ENCODE measurements around the gene TMEM50A. TPM values are rescaled to one million over a fixed set of nuclear protein-coding genes. Genes with fewer than 3 reads are reported as not detected.
"Not testable (repeated sequence)": the region's sequence is repeated elsewhere in the genome, so short reads cannot be mapped to it uniquely, and the experiment has no call there.

The TMEM50A gene
- total RNA-seq, 1 donor from 2014 or later: 108 TPM

DNA sequence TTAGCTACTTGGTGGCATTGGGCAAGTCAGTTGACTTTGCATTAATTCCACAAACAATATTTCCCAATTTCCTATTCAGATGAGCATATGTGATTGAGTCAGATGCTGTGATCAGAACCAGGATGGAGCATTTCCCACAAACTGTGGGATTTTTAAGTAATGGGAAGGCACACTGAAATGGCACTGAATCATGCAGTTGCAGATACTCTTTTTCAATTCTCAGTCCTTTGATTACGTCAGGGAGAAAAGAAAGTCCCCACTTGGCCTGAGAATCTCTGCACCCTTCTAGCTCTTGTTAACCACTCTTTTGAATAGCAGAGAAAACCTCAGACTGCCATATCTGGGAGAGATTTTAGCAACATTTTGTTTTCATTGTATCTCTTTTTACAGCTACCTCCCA lies 29.0 kb upstream of the TMEM50A start:
- not testable (repeated sequence) for H3K4me1 Mint-ChIP-seq (ENCODE audit: unreplicated experiment); H3K27ac Mint-ChIP-seq (ENCODE audit: unreplicated experiment); DNase-seq (ENCODE audit: low spot score); H3K27me3 Mint-ChIP-seq (ENCODE audit: unreplicated experiment); H3K9me3 Mint-ChIP-seq (ENCODE audit: unreplicated experiment); H3K4me3 Mint-ChIP-seq (ENCODE audit: unreplicated experiment); H3K36me3 Mint-ChIP-seq (ENCODE audit: low read depth, unreplicated experiment)

DNA sequence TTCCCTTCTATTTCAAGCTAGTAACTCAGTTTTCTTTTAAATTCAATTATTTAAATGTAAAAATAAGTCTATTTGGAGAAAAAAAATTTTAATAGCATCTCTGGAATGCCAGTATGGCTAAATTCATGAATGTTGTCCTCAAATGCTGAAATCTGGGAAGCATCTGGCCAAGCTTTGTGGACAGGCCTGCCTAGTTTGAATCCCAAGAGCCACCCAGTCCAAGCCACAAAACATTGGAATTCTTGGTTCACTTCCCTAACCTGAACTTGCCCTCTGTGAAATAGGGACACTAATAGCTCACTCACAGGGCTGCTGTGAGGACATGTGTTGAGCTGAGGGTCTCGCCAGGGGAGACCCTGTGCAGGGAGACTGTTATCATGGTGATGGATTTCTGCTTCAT lies 28.6 kb upstream of the TMEM50A start:
- not testable (repeated sequence) for H3K9me3 Mint-ChIP-seq (ENCODE audit: unreplicated experiment); H3K4me1 Mint-ChIP-seq (ENCODE audit: unreplicated experiment); H3K4me3 Mint-ChIP-seq (ENCODE audit: unreplicated experiment); H3K27ac Mint-ChIP-seq (ENCODE audit: unreplicated experiment); DNase-seq (ENCODE audit: low spot score); H3K36me3 Mint-ChIP-seq (ENCODE audit: low read depth, unreplicated experiment); H3K27me3 Mint-ChIP-seq (ENCODE audit: unreplicated experiment)

DNA sequence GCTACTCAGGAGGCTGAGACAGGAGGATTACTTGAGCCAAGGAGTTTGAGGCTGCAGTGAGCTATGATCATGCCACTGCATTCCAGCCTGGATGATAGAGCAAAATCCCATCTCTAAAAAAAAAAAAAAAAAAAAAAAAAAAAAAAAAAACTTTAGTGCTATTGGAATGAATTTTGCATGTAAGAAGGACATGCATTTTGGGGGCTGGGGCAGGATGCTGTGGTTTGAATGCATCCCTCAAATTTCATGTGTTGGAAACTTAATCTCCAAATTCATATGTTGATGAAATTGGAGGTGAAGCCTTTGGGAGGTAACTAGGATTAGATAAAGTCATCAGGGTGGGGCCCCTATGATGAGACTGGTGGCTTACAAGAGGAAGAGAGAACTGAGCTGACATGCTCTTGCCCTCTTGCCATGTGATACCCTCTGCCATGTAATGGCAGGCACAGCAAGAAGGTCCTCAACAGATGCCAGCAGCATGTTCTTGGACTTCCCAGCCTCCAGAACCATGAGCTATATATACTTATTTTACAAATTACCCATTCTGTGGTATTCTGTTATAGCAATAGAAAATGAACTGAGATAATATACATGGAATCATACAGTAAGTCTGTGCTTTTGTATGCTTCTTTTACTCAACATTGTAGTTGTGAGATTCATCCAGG lies 25.2 kb upstream of the TMEM50A start:
- not testable (repeated sequence) for H3K4me3 Mint-ChIP-seq (ENCODE audit: unreplicated experiment)

DNA sequence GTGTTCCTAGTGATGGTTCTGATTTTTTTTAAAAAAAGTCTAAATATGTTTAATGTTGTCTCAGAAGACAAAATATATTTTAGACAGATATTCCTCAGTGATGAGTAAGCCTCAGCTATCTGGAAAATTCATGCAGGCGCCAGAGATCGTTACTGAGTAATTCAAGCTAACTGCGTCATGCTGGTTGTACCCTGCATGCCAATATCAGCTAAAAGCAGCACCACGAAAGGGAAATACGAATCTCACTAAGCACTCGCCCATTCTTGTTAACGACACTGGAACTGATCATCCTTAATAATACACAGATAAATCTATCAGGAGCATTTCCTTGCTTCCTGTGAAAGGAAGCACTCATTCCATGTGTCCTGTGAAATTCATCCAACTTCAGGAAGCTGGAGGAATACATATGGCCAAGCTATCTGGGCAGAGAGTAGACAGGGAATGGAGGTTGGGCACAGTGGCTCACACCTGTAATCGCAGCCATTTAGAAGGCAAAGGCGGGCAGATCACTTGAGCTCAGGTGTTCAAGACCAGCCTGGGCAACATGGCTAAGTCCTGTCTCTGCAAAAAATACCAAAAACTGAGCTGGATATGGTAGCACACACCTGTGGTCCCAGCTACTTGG lies 17.7 kb upstream of the TMEM50A start:
- not testable (repeated sequence) for DNase-seq (ENCODE audit: low spot score); H3K27me3 Mint-ChIP-seq (ENCODE audit: unreplicated experiment); H3K27ac Mint-ChIP-seq (ENCODE audit: unreplicated experiment); H3K36me3 Mint-ChIP-seq (ENCODE audit: low read depth, unreplicated experiment); H3K9me3 Mint-ChIP-seq (ENCODE audit: unreplicated experiment); H3K4me3 Mint-ChIP-seq (ENCODE audit: unreplicated experiment); H3K4me1 Mint-ChIP-seq (ENCODE audit: unreplicated experiment)

More for the DNA sequence above, 25.2 kb upstream of the TMEM50A start:
- not testable (repeated sequence) for H3K27ac Mint-ChIP-seq (ENCODE audit: unreplicated experiment); DNase-seq (ENCODE audit: low spot score); H3K4me1 Mint-ChIP-seq (ENCODE audit: unreplicated experiment); H3K9me3 Mint-ChIP-seq (ENCODE audit: unreplicated experiment); H3K27me3 Mint-ChIP-seq (ENCODE audit: unreplicated experiment); H3K36me3 Mint-ChIP-seq (ENCODE audit: low read depth, unreplicated experiment)

DNA sequence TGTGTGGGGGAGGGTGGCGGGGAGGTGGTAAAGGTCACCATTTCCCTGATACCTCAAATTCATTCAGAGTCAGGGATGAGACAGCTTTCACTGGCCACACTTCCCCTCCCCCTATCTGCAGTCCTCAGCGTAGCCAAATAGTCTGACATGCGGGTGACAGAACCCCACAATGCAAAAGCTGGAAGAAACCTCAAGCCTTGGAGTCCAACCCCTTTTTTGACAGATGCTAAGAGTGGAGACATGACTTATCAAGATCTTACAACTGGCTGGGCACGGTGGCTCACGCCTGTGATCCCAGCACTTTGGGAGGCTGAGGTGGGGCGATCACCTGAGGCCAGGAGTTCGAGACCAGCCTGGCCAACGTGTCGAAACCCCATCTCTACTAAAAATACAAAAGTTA lies 16.0 kb upstream of the TMEM50A start:
- H3K36me3 Mint-ChIP-seq (ENCODE audit: low read depth, unreplicated experiment); DNase-seq (ENCODE audit: low spot score); H3K27me3 Mint-ChIP-seq (ENCODE audit: unreplicated experiment); H3K9me3 Mint-ChIP-seq (ENCODE audit: unreplicated experiment); H3K4me1 Mint-ChIP-seq (ENCODE audit: unreplicated experiment); H3K4me3 Mint-ChIP-seq (ENCODE audit: unreplicated experiment); H3K27ac Mint-ChIP-seq (ENCODE audit: unreplicated experiment): not testable (repeated sequence)

DNA sequence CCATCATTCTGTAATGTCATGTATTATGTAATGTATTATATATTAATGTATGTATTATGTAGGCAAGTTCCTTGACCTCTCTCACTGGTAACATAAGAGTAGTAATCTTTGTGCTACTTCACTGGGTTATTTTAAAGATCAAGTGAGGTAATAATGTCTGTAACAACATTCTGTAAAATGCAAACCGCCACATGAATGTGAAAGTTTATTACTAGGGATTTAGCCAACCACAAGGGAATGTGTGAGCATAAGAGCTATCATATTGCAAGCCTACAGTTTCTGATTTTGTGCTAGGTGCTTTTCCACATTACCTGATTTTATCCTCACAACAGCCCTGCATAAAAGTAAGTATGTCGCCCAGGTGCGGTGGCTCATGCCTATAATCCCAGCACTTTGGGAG lies 13.7 kb upstream of the TMEM50A start:
- DNase-seq (ENCODE audit: low spot score); H3K27ac Mint-ChIP-seq (ENCODE audit: unreplicated experiment); H3K27me3 Mint-ChIP-seq (ENCODE audit: unreplicated experiment); H3K4me3 Mint-ChIP-seq (ENCODE audit: unreplicated experiment); H3K9me3 Mint-ChIP-seq (ENCODE audit: unreplicated experiment); H3K4me1 Mint-ChIP-seq (ENCODE audit: unreplicated experiment); H3K36me3 Mint-ChIP-seq (ENCODE audit: low read depth, unreplicated experiment): not testable (repeated sequence)

DNA sequence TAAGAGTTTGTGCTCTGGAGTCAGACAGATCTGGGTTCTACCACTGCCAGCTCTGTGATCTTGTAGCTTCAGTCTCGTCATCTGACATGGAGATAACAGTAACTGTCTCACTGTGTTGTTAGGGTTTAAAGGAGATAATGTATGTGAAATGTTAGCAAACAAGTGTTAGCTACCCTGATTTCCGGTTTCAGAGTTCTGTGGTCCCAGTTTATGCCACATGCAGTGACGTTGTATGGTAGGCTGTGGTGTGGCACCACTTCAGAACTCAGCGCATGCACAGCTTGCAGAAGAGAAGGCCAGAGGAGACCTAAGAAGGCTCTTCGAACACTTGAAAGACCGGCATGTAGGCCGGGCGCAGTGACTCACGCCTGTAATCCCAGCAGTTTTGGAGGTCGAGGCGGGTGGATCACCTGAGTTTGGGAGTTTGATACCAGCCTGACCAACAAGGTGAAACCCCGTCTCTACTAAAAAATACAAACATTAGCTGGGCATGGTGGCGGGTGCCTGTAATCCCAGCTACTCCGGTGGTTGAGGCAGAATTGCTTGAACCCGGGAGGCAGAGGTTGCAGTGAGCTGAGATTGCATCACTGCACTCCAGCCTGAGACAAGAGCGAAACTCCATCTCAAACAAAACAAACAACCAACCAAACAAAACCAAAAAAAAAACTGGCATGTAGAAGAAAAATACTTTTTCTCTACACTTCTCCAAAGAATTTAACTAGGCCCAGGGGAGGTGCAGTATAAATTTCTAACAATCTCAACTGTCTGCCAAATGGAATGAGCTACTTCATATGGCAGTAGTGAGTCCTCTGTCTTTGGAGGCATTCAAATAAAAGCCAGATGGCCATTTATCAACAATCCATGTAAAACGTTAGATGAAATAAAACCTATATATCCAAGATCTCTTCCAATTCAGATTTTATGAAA lies 10.0 kb upstream of the TMEM50A start:
- DNase-seq (ENCODE audit: low spot score); H3K36me3 Mint-ChIP-seq (ENCODE audit: low read depth, unreplicated experiment); H3K27ac Mint-ChIP-seq (ENCODE audit: unreplicated experiment); H3K4me3 Mint-ChIP-seq (ENCODE audit: unreplicated experiment); H3K27me3 Mint-ChIP-seq (ENCODE audit: unreplicated experiment); H3K9me3 Mint-ChIP-seq (ENCODE audit: unreplicated experiment); H3K4me1 Mint-ChIP-seq (ENCODE audit: unreplicated experiment): not testable (repeated sequence)

DNA sequence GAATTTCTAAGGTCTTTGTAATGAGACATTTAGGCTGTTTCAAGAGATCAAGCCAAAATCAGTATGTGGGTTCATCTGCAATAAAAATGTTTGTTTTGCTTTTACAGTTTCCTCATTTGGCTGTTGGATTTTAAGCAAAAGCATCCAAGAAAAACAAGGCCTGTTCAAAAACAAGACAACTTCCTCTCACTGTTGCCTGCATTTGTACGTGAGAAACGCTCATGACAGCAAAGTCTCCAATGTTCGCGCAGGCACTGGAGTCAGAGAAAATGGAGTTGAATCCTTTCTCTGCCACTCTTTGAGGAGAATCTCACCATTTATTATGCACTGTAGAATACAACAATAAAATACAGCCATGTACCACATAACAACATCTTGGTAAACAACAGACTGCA lies 9.3 kb upstream of the TMEM50A start:
- H3K4me1 Mint-ChIP-seq (ENCODE audit: unreplicated experiment); DNase-seq (ENCODE audit: low spot score); H3K4me3 Mint-ChIP-seq (ENCODE audit: unreplicated experiment); H3K27ac Mint-ChIP-seq (ENCODE audit: unreplicated experiment); H3K27me3 Mint-ChIP-seq (ENCODE audit: unreplicated experiment); H3K9me3 Mint-ChIP-seq (ENCODE audit: unreplicated experiment); H3K36me3 Mint-ChIP-seq (ENCODE audit: low read depth, unreplicated experiment): not testable (repeated sequence)

DNA sequence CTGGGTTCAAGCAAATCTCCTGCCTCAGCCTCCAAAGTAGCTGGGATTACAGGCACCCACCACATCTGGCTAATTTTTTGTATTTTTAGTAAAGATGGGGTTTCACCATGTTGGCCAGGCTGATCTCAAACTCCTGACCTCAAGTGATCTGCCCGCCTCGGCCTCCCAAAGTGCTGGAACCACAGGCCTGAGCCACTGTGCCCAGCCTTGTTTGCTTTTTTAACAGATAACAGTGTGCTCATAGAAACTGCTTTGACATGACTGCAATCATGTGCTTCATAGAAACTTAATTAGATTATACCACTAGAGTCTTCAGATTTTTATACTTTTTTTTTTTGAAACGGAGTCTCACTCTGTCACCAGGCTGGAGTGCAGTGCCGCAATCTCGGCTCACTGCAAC lies 8.8 kb upstream of the TMEM50A start:
- H3K4me3 Mint-ChIP-seq (ENCODE audit: unreplicated experiment); DNase-seq (ENCODE audit: low spot score); H3K27ac Mint-ChIP-seq (ENCODE audit: unreplicated experiment); H3K36me3 Mint-ChIP-seq (ENCODE audit: low read depth, unreplicated experiment); H3K9me3 Mint-ChIP-seq (ENCODE audit: unreplicated experiment); H3K27me3 Mint-ChIP-seq (ENCODE audit: unreplicated experiment); H3K4me1 Mint-ChIP-seq (ENCODE audit: unreplicated experiment): not testable (repeated sequence)

DNA sequence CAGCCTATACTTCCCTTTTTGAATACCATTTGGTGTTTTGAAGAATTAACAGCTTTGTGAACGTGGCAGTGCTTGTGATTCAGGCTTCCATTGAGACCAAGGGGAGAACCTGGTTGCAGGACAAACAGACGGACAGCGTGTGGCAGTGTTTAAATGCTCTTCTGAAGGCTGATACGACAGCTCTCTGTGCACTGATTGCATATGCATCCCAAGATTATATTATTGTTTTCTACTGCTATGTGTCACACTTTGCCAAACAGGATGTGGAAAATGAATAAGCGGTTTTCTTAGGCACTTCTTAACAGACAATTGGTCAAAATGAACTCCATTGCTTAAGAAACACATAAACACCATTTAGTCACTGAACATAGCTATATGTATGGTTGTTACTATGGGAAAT lies 8.2 kb upstream of the TMEM50A start:
- H3K27ac Mint-ChIP-seq (ENCODE audit: unreplicated experiment); H3K9me3 Mint-ChIP-seq (ENCODE audit: unreplicated experiment); H3K27me3 Mint-ChIP-seq (ENCODE audit: unreplicated experiment); H3K36me3 Mint-ChIP-seq (ENCODE audit: low read depth, unreplicated experiment); H3K4me3 Mint-ChIP-seq (ENCODE audit: unreplicated experiment); DNase-seq (ENCODE audit: low spot score); H3K4me1 Mint-ChIP-seq (ENCODE audit: unreplicated experiment): not testable (repeated sequence)

DNA sequence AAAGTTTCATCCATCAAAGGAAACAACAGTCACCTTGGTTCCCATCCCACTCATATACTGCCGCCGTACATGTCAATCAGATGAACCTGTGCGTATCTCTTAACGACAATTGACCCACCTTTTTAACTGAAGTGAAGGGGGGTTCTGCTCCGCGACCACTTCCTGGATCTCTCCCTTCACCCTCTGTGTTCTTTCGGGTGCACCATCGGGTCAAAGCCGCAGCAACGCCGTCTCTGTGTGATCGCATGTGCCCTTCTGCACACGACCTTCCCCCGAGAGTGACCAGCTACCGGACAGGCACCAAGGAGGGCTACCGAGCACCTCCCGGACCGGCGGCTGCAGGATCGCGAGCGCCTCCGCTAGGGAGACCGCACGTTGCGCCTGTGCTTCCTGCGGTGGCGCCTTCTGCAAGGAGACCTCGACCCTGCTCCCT lies 1.2 kb upstream of the TMEM50A start:
- H3K36me3 Mint-ChIP-seq (ENCODE audit: low read depth, unreplicated experiment); H3K27ac Mint-ChIP-seq (ENCODE audit: unreplicated experiment); H3K27me3 Mint-ChIP-seq (ENCODE audit: unreplicated experiment); H3K9me3 Mint-ChIP-seq (ENCODE audit: unreplicated experiment): not testable (repeated sequence)
- H3K4me1 Mint-ChIP-seq (ENCODE audit: unreplicated experiment): peaks cover 20% of the 10 kb centered on the region
- H3K4me3 Mint-ChIP-seq (ENCODE audit: unreplicated experiment): peak overlapping the region; percentile 96
- DNase-seq (ENCODE audit: low spot score): peak; percentile 46

Data from endothelial cell (in vitro differentiated cells).